ENCODE measurements around the gene FOSL2. TPM values are rescaled to one million over a fixed set of nuclear protein-coding genes. Genes with fewer than 3 reads are reported as not detected.

The FOSL2 gene
- total RNA-seq, 2 donors from 2014 or later = 44.5 to 52.5 TPM

- DNase-seq (ENCODE audit: low spot score) (no peak), ATAC-seq (no peak)
- peaks cover 7% of the 10 kb centered on the region for H3K9me3 Mint-ChIP-seq
- peak overlapping the region; percentile 52 to 70 for H3K27ac Mint-ChIP-seq
- peaks cover 12% of the 10 kb centered on the region for H3K36me3 Mint-ChIP-seq
- H3K4me1 Mint-ChIP-seq (ENCODE audit: low read depth in 2 of 2) = peaks cover 14 to 23% of the 10 kb centered on the region in 2 donors
- peak overlapping the region; percentile 77 for H3K4me3 Mint-ChIP-seq
- H3K27me3 Mint-ChIP-seq = peaks cover 6 to 13% of the 10 kb centered on the region in 2 donors
Measured at GRCh38 chr2:28463211-28463816, 70.7 kb downstream of the FOSL2 start.

DNA sequence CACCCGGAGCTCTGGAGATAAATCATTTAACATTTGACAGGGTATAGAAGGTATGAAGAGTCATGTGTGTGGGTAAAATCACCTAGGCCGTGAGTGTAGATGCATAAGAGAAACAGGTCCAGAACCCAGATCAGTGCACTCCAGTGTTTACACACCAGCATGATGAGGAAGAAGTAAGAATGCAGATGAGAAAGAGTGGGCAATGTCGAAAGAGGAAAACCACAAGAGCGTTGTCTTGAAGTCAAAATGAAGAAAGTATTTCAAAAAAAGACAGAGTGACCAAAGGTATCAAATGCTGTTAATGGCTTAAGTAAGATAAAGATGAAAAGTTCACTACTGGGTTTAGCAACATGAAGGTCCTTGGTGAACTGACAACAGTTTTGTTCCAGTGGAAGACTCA lies 71.2 kb downstream of the FOSL2 start:
- peak; percentile 59 to 69 for ATAC-seq
- Mint-ChIP-seq H3K27ac (peak overlapping the region; percentile 52 to 70), H3K9me3 (peaks cover 7% of the 10 kb centered on the region), H3K36me3 (peaks cover 12% of the 10 kb centered on the region), H3K4me3 (peak overlapping the region; percentile 77), H3K4me1 (ENCODE audit: low read depth in 2 of 2) (peaks cover 14 to 23% of the 10 kb centered on the region in 2 donors), H3K27me3 (peaks cover 6 to 13% of the 10 kb centered on the region in 2 donors)
- DNase-seq (ENCODE audit: low spot score) = no peak

- Mint-ChIP-seq H3K27ac (peak overlapping the region in 1 of 2 donors; percentile 2), H3K4me1 (ENCODE audit: low read depth in 2 of 2) (peaks cover 17 to 32% of the 10 kb centered on the region in 2 donors), H3K9me3 (peaks cover 7% of the 10 kb centered on the region), H3K4me3 (peak overlapping the region; percentile 26), H3K36me3 (peaks cover 12% of the 10 kb centered on the region), H3K27me3 (peaks cover 6 to 13% of the 10 kb centered on the region in 2 donors)
- peak; percentile 61 to 82 for ATAC-seq
- no peak for DNase-seq (ENCODE audit: low spot score)
Measured at GRCh38 chr2:28465148-28465885, 72.7 kb downstream of the FOSL2 start.

Other genes starting within 250 kb of the FOSL2 start
- gene PLB1, start 103.2 kb downstream of the FOSL2 start, total RNA-seq = under 1 TPM; 0.88 to 0.98 TPM